COLO668 (cell line): Measurements from ENCODE around the gene CDC42EP1.
A peak's percentile ranks its signal among the peaks of the same experiment; 100 is the strongest.

Experiments
- DNase-seq: peaks from one replicate; lab custom pipeline; 2025; ENCODE audit not compliant: unreplicated experiment; lab: John Stamatoyannopoulos, UW

The CDC42EP1 gene

GRCh38 chr22:37559521-37559900 lies 769 bp upstream of the CDC42EP1 start:
- no peak for DNase-seq

GRCh38 chr22:37560608-37561211 lies 430 bp downstream of the CDC42EP1 start:
- no peak for DNase-seq

DNA sequence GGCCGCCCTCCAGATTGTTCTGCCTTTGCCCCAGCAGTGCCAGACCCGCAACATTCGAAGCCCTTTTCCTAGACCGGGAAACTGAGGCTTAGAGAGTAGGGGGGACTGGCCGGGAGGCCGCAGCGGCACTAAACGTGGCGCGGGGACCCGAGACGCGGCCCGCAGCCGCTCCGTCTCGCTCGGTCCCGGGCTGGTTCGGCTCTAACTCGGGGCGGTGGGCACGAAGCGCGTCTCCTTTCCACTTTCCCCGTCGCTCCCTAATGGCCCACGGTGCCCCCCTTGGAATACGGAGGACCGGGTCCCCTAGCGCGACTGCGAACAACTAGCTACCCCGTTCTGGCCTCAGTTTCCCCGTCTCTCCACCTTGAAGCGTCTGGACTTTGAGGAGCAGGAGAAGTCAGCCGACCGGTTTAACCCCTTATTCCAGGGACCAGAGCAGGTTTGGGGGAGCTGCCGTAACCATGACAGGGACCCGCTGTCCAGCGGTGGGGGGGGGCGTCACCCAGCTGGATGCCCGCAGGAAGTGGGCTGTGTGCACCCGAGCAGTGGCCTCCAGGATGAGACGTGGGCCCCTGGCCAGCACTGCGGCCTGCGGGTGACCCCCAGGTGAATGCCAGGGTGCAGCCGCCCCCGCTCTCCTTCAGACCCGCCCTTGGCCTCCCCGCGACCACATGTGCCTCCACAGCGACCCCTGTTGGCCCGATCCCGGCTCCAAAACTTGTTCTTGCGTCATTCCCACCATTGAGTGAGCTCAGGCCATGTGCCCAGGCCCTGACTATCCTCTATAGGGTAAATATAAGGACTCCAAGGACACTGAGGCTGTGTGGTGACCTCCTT lies 1.1 kb downstream of the CDC42EP1 start:
- peak; percentile 59 for DNase-seq

GRCh38 chr22:37562049-37562875 lies 2.0 kb downstream of the CDC42EP1 start:
- DNase-seq = no peak

DNA sequence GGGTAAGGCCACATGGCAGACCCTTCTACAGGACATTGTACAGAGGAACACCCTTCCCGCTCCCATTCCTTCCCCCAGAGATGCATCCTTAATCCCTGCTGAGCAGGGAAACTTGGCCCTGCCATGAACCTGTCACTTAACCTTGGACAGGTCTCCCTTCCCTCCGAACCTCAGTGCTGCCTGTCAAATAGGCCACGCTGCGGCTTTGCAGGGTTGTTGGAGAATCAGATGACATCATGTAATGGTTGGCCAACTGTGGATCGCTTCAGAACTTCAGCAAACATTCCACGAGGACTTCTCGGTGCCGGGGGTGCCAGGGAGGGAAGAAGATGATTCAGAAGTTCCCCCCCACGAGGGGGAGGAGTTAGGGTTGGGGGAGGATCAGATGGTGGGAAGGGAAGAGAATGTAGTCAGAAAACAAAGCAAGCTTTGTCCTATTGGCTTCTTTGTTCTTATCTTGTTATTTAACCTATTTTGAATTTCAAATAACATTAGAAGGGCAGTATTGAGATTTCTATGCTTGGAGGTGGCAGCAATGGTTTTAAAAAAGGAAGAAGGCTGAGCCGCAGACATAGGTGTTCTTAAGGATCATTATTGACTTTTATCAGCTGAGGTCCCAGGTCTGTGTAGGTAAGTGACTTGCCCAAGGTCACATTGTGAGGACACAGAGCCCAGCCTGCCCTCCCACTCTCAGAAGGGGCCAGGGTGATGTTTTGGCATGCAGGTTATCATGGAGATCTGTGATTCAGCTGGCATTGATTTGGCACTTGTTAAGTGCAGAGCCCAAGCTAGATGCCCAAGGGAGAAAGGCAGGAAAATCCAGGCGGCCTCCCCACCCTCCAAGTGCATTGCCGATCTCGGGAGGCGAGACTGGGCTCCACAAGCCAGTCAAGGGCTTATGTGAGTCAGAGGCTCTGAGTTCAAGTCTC lies 3.1 kb downstream of the CDC42EP1 start:
- DNase-seq = no peak

GRCh38 chr22:37564111-37564711 lies 3.9 kb downstream of the CDC42EP1 start:
- no peak for DNase-seq

- DNase-seq = no peak
Measured at GRCh38 chr22:37565830-37566229, 5.5 kb downstream of the CDC42EP1 start.

DNA sequence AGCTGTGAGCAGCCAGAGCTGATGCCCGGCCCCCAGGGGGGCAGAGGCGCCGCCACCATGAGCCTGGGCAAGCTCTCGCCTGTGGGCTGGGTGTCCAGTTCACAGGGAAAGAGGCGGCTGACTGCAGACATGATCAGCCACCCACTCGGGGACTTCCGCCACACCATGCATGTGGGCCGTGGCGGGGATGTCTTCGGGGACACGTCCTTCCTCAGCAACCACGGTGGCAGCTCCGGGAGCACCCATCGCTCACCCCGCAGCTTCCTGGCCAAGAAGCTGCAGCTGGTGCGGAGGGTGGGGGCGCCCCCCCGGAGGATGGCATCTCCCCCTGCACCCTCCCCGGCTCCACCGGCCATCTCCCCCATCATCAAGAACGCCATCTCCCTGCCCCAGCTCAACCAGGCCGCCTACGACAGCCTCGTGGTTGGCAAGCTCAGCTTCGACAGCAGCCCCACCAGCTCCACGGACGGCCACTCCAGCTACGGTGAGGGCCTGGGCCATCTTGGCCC lies 6.1 kb downstream of the CDC42EP1 start:
- no peak for DNase-seq

- peak; percentile 84 for DNase-seq
Measured at GRCh38 chr22:37566903-37567798, 6.9 kb downstream of the CDC42EP1 start.

- no peak for DNase-seq
Measured at GRCh38 chr22:37568012-37568411, 7.7 kb downstream of the CDC42EP1 start.

GRCh38 chr22:37568448-37569008 lies 8.2 kb downstream of the CDC42EP1 start:
- DNase-seq = no peak

GRCh38 chr22:37569009-37569920 lies 9.0 kb downstream of the CDC42EP1 start:
- DNase-seq = peak; percentile 17

- no peak for DNase-seq
Measured at GRCh38 chr22:37569921-37570660, 9.8 kb downstream of the CDC42EP1 start.

DNA sequence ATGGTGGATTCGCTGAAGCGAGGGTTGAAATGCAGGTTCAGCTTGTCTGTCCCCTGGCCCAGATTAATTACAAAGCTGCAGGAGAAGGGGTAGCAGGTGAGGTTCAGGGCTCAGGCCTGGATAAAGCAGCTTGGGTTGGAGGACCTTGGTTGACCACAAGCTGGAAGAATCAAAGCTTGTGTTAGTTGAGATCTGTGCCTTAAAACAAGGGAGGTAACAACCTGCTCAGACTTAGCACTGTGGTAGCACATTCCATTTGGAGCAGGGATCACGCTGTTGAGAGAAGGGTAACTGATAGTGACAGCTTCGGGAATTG lies 10.3 kb downstream of the CDC42EP1 start:
- DNase-seq = no peak

GRCh38 chr22:37571258-37571991 lies 11.1 kb downstream of the CDC42EP1 start:
- DNase-seq = no peak

DNA sequence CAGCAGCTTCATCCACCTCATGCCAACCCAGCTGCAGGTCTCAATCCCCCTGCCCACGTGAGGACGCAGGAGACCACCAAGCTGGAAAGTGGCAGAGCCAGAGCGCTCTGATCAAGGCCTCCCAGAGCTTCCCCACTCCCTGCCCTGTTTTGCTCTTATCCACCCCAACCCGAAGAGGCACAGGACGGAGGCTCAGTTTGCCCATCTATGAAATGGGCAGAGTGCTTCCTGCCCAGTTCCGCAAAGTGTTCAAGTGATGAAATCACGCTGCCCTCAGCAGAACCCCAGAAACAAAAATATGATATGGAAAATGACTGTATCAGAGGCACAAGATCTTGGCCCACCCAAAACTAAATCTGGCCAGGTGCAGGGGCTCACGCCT lies 11.7 kb downstream of the CDC42EP1 start:
- no peak for DNase-seq
